HepG2 (cell line): Measurements from ENCODE around the gene TMEM63C. TPM values are rescaled to one million over a fixed set of nuclear protein-coding genes. Genes with fewer than 3 reads are reported as not detected.

ENCODE experiments used
- CC2D1A ChIP-seq: sonication (generic); formaldehyde crosslinking; IDR thresholded peaks from 2 replicates; pipeline ENCODE4 v1.8.1; 2023; ENCODE audit warnings: mild to moderate bottlenecking, missing genetic modification reagents
- CHD4 ChIP-seq: fragments of 200-600 bp; sonication (generic); IDR thresholded peaks from 2 replicates; pipeline ENCODE4 v1.7.0; 2017; ENCODE audit warnings: mild to moderate bottlenecking, low read length, borderline replicate concordance
- EP300 ChIP-seq, 3 experiments: sonication (generic) in 1 of 3; formaldehyde crosslinking in 1 of 3; IDR thresholded peaks; 2 replicates each; pipeline versions ENCODE4 v1.5.1 to v1.6.1; 2011 to 2020; ENCODE audit warnings: low read depth in 2 of 3, low read length in 2 of 3, borderline replicate concordance in 1 of 3, improper control_type of control experiment in 1 of 3, mild to moderate bottlenecking in 1 of 3, missing genetic modification reagents in 1 of 3, moderate library complexity in 1 of 3
- IKZF4 ChIP-seq: sonication (generic); formaldehyde crosslinking; IDR thresholded peaks from 2 replicates; pipeline ENCODE4 v1.5.1; 2020; ENCODE audit warnings: borderline replicate concordance, mild to moderate bottlenecking, low read depth, missing genetic modification reagents; ENCODE audit errors: not compliant biosample characterization
- ONECUT2 ChIP-seq: sonication (generic); formaldehyde crosslinking; IDR thresholded peaks from 2 replicates; pipeline ENCODE4 v1.4.0; 2020; ENCODE audit warnings: missing genetic modification reagents
- POGZ ChIP-seq: sonication (generic); formaldehyde crosslinking; IDR thresholded peaks from 2 replicates; pipeline ENCODE4 v1.4.0; 2020; ENCODE audit warnings: mild to moderate bottlenecking, missing genetic modification reagents
- POLR2G ChIP-seq: fragments of 200-400 bp; formaldehyde crosslinking; IDR thresholded peaks from 2 replicates; pipeline ENCODE4 v1.6.1; 2018; ENCODE audit warnings: mild to moderate bottlenecking, low read depth, low read length, moderate library complexity
- RORA ChIP-seq: sonication (generic); formaldehyde crosslinking; IDR thresholded peaks from 2 replicates; pipeline ENCODE4 v1.5.0; 2020; ENCODE audit warnings: mild to moderate bottlenecking, missing genetic modification reagents, moderate library complexity
- SIN3A ChIP-seq: IDR thresholded peaks from 2 replicates; pipeline ENCODE4 v1.6.1; 2011; ENCODE audit warnings: low read depth, mild to moderate bottlenecking, control low read depth, low read length, borderline replicate concordance
- STAT5B ChIP-seq: sonication (generic); formaldehyde crosslinking; IDR thresholded peaks from 2 replicates; pipeline ENCODE4 v1.4.0; 2020; ENCODE audit warnings: missing genetic modification reagents
- TCF7 ChIP-seq: sonication (generic); IDR thresholded peaks from 2 replicates; pipeline ENCODE4 v1.6.1; 2016; ENCODE audit warnings: antibody characterized with exemption, low read depth
- ZKSCAN8 ChIP-seq: IDR thresholded peaks from 2 replicates; pipeline ENCODE4 v1.6.1; 2016; ENCODE audit warnings: borderline replicate concordance, missing genetic modification reagents, missing compliant biosample characterization
- ZNF317 ChIP-seq: sonication (generic); formaldehyde crosslinking; IDR thresholded peaks from 2 replicates; pipeline ENCODE4 v1.5.0; 2020; ENCODE audit warnings: mild to moderate bottlenecking, missing genetic modification reagents
- ZNF792 ChIP-seq: IDR thresholded peaks from 2 replicates; pipeline ENCODE4 v1.6.1; 2016
- ZNF879 ChIP-seq: sonication (generic); formaldehyde crosslinking; IDR thresholded peaks from 2 replicates; pipeline ENCODE4 v1.8.1; 2023; ENCODE audit warnings: missing genetic modification reagents
- ZSCAN20 ChIP-seq: sonication (generic); formaldehyde crosslinking; IDR thresholded peaks from 2 replicates; pipeline ENCODE4 v1.4.0; 2020; ENCODE audit warnings: missing genetic modification reagents, mild to moderate bottlenecking, borderline replicate concordance
- polyA plus RNA-seq, 8 experiments: library from polyadenylated mRNA; depleted of rRNA in 3 of 8; stranded (reverse) in 7 of 8; unstranded in 1 of 8; fragments of >200 nt; fragmentation: Illumina TruSeq in 4 of 8; extraction: Trizol in 4 of 8; gene quantifications; 2 replicates each; pipeline versions ENCODE4 v1.2.1 to v1.2.3, GENCODE V29; 2011 to 2016; ENCODE audit warnings: low read depth in 4 of 8, missing spikeins in 1 of 8, mixed read lengths in 1 of 8; ENCODE audit not compliant: insufficient read depth in 1 of 8
- total RNA-seq, 5 experiments: library from RNA; depleted of rRNA; stranded (reverse); fragments of >200 nt; fragmentation: Illumina TruSeq; extraction: Trizol; gene quantifications; 2 replicates each; pipeline ENCODE4 v1.2.3, GENCODE V29; 2016; ENCODE audit warnings: low read depth in 1 of 5
- TF ChIP-seq, protein P1 (sequence below): sonication (generic); formaldehyde crosslinking; IDR thresholded peaks from 2 replicates; pipeline ENCODE4 v1.5.0; 2020; ENCODE audit warnings: mild to moderate bottlenecking, missing genetic modification reagents, borderline replicate concordance
- TF ChIP-seq, protein P2 (sequence below): sonication (generic); formaldehyde crosslinking; conservative IDR thresholded peaks from 2 replicates; pipeline ENCODE4 v1.4.0; 2020; ENCODE audit warnings: mild to moderate bottlenecking, missing genetic modification reagents, moderate library complexity

TMEM63C gene
- total and polyA plus RNA-seq, 2 of the 13 experiments (the other 11 are each of a cell fraction or from before 2014, with no cell fraction given): 0.17 to 0.27 TPM

DNA sequence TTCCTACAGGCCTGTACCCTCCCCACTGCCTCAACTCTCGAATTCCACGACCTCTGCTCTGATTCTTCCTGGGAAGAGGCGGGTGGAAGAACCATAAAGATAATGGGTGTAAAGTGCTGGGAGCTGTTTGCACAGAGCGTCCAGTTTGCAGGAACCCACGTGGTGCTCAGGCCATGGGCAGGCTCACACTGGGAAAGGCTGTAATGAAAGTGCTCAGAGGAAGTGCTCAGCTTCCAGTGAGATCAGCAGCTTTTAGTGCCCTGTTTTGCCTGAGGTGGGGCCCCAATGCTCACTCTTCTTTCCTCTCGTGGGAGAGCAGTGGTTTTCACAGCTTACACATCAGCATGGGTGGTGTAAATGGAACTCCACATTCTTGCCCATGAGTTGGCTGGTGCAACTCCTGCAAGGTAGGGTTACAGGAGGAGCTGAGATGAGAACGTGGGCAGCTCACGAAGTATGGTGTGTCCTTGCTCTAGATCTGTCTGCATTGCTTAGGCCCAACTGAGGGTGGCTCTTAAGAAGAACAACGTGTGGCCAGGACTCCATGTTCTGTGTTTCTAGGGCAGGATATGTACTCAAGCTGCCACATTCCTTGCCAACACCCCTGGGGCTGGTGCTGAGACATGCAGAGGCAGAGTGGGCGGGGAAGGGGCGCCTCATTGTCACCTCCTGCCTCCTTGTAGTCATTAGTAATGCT lies 2.9 kb downstream of the TMEM63C start (continued):
- TF ChIP-seq, protein P1, sequence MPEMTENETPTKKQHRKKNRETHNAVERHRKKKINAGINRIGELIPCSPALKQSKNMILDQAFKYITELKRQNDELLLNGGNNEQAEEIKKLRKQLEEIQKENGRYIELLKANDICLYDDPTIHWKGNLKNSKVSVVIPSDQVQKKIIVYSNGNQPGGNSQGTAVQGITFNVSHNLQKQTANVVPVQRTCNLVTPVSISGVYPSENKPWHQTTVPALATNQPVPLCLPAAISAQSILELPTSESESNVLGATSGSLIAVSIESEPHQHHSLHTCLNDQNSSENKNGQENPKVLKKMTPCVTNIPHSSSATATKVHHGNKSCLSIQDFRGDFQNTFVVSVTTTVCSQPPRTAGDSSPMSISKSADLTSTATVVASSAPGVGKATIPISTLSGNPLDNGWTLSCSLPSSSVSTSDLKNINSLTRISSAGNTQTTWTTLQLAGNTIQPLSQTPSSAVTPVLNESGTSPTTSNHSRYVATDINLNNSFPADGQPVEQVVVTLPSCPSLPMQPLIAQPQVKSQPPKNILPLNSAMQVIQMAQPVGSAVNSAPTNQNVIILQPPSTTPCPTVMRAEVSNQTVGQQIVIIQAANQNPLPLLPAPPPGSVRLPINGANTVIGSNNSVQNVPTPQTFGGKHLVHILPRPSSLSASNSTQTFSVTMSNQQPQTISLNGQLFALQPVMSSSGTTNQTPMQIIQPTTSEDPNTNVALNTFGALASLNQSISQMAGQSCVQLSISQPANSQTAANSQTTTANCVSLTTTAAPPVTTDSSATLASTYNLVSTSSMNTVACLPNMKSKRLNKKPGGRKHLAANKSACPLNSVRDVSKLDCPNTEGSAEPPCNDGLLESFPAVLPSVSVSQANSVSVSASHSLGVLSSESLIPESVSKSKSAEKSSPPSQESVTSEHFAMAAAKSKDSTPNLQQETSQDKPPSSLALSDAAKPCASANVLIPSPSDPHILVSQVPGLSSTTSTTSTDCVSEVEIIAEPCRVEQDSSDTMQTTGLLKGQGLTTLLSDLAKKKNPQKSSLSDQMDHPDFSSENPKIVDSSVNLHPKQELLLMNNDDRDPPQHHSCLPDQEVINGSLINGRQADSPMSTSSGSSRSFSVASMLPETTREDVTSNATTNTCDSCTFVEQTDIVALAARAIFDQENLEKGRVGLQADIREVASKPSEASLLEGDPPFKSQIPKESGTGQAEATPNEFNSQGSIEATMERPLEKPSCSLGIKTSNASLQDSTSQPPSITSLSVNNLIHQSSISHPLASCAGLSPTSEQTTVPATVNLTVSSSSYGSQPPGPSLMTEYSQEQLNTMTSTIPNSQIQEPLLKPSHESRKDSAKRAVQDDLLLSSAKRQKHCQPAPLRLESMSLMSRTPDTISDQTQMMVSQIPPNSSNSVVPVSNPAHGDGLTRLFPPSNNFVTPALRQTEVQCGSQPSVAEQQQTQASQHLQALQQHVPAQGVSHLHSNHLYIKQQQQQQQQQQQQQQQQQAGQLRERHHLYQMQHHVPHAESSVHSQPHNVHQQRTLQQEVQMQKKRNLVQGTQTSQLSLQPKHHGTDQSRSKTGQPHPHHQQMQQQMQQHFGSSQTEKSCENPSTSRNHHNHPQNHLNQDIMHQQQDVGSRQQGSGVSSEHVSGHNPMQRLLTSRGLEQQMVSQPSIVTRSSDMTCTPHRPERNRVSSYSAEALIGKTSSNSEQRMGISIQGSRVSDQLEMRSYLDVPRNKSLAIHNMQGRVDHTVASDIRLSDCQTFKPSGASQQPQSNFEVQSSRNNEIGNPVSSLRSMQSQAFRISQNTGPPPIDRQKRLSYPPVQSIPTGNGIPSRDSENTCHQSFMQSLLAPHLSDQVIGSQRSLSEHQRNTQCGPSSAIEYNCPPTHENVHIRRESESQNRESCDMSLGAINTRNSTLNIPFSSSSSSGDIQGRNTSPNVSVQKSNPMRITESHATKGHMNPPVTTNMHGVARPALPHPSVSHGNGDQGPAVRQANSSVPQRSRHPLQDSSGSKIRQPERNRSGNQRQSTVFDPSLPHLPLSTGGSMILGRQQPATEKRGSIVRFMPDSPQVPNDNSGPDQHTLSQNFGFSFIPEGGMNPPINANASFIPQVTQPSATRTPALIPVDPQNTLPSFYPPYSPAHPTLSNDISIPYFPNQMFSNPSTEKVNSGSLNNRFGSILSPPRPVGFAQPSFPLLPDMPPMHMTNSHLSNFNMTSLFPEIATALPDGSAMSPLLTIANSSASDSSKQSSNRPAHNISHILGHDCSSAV (CRISPR knock-in tag): no peak
- no peak for TF ChIP-seq CC2D1A (CRISPR knock-in tag)
- TF ChIP-seq IKZF4 (CRISPR knock-in tag): no peak
- no peak for TF ChIP-seq RORA (CRISPR knock-in tag)
- no peak for TF ChIP-seq EP300 (IDR thresholded peaks at IDR 0.05; ENCODE audit: low read depth in 2 of 2, low read length in 2 of 2)
- TF ChIP-seq EP300 (CRISPR knock-in tag; IDR thresholded peaks at IDR 0.05; ENCODE audit: borderline replicate concordance): no peak
- TF ChIP-seq, protein P2, sequence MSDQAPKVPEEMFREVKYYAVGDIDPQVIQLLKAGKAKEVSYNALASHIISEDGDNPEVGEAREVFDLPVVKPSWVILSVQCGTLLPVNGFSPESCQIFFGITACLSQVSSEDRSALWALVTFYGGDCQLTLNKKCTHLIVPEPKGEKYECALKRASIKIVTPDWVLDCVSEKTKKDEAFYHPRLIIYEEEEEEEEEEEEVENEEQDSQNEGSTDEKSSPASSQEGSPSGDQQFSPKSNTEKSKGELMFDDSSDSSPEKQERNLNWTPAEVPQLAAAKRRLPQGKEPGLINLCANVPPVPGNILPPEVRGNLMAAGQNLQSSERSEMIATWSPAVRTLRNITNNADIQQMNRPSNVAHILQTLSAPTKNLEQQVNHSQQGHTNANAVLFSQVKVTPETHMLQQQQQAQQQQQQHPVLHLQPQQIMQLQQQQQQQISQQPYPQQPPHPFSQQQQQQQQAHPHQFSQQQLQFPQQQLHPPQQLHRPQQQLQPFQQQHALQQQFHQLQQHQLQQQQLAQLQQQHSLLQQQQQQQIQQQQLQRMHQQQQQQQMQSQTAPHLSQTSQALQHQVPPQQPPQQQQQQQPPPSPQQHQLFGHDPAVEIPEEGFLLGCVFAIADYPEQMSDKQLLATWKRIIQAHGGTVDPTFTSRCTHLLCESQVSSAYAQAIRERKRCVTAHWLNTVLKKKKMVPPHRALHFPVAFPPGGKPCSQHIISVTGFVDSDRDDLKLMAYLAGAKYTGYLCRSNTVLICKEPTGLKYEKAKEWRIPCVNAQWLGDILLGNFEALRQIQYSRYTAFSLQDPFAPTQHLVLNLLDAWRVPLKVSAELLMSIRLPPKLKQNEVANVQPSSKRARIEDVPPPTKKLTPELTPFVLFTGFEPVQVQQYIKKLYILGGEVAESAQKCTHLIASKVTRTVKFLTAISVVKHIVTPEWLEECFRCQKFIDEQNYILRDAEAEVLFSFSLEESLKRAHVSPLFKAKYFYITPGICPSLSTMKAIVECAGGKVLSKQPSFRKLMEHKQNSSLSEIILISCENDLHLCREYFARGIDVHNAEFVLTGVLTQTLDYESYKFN (CRISPR knock-in tag): peak; percentile 57
- TF ChIP-seq POGZ (CRISPR knock-in tag): no peak
- TF ChIP-seq TCF7: no peak
- no peak for TF ChIP-seq ZSCAN20 (CRISPR knock-in tag)
- TF ChIP-seq ONECUT2: no peak
- no peak for TF ChIP-seq ZKSCAN8 (CRISPR knock-in tag)
- TF ChIP-seq STAT5B: no peak
- TF ChIP-seq ZNF317: no peak
- no peak for TF ChIP-seq CHD4
- no peak for TF ChIP-seq ZNF879
- TF ChIP-seq POLR2G: no peak
- no peak for TF ChIP-seq SIN3A
- no peak; the same call in 1 of the 2 replicates for TF ChIP-seq ZNF792 (CRISPR knock-in tag)
